Dermis blood vessel endothelial cell (primary cell): ENCODE results near the gene KCNK16. TPM values are rescaled to one million over a fixed set of nuclear protein-coding genes. Genes with fewer than 3 reads are reported as not detected.

Source experiments
- DNase-seq: peaks from one replicate; pipeline ENCODE4 v3.0.0; 2010
- total RNA-seq: library from RNA; depleted of rRNA; stranded (reverse); fragments of >200 nt; gene quantifications from 2 replicates; pipeline ENCODE4 v1.2.3, GENCODE V29; 2014

KCNK16 gene
- total RNA-seq, 1 donor from 2014 or later, result not detected

DNA sequence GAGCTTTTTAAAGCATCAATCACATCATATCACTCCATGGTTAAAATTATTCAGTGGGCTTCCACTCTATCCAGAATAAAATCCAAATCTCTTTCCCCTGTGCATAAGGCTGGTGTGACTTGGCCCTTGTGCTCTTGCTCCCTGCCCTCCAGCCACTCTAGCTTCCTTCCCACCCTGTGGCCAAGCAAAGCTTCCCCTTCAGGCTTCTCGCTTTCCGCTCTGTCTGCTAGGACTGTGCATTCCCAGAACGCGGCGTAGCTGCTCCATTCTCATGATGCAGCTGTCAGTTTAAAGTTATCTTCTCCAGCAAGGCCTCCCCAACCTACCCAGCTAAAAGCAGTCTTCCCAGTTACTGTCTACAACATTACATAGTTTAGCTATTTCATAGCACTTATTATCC is 19.4 kb upstream of the KCNK16 start:
- DNase-seq, result no peak

DNA sequence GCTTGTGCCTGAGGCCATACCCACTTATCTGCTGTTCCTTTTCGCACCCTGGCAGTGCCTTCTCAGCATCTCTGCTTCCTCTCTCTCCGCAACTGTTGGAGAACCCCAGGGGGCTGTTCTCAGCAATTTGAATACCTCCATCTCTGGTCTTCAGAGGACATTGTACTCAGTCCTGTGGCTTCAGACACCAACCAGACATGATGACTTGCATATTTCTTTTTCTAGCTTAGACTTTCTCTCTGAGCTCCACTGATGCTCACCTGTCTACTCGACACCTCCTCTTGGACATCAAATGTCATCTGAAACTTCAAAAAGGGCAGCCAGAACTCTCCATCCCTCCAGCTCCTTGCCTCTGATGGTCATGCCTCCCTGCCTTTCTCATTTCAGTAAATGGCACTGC is 18.9 kb upstream of the KCNK16 start:
- no peak for DNase-seq

DNA sequence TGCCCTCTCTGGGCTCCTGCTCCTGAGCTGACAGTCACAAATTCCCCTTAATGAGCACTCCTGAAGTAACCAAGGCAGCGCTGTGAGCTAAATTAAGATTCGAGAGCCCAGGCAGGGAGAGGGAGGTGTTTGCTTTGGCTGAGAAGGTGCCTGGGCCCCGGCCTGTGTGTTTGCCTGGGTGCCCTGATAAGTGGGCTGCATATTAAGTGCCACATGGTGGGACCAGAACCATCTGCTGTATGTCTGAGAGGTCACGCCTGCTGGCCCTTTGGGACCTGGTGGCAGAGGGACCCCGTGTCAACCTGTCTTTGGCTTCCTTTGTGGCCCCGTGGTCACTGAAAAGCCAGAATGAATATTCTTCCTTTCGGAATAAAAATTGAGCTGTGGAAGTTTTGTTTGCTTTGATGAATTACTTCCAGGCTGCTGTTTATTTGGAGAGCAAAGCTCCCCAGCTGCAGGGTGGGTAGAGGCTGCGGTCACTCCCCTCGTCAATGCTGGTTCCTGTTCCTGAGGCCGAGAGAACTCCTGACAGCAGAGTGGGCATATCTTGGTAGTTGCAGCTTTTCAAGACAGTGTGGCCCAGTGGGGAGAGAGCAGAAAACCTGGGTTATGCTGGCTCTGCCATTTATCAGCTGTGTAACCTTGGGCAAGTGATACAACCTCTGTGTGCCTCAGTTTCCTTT is 17.5 kb upstream of the KCNK16 start:
- DNase-seq, result no peak

DNA sequence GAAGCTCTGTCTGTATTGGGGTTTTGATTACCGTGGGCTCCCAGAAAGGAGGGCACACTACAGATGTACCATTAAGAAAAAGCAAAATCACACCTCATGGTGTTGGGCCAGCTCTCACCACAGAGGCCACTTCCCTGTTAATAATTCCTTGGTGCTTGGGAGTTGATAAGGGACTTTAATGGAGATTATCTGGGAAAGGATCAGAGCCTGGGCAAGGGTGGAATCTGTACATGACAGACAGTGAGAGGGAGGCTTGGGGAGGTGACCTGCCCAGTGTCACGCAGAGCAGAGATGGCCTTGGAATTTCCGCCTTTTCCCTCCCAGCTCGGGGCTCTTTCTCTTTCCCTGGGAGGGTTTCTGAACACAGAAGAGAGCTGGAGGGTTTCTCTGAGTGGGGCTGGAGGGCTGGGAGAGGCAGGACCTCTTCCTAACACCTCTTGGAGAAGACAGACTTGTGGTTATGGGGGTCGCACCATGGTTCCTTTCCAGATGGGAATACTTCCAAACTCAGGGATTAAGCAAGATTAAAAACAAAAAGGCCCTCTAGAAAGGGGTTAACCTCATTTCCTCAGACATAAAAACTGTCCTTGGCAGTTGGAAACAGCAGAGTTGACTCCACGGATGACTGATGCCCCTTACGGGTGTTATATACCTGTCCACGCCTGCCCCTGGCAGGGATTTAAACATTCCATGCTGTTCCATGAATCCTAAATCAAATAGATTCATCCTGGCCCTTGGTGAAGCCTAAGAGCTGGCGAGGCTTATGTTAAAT is 16.8 kb upstream of the KCNK16 start:
- no peak for DNase-seq

DNA sequence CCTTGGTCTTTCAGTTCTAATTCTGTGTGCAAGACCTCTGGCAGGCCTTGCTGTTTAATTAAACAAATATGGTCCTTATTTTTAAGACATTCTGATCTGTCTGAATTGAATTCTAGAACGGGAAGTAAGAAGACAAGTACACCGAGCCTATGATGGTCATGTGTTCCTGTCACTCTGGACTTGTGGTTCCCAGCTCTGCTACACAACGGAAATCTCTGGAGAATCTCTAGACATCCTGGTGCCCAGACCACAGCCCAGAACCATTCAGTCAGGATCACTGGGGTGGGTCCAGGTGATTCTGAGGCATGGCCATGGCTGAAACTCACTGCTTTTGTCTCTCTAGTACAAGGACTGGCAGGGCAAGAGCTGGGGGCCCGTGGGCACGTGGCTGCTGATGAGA is 15.9 kb upstream of the KCNK16 start:
- no peak for DNase-seq

GRCh38 chr6:39335780-39336545 is 13.5 kb upstream of the KCNK16 start:
- DNase-seq, result no peak

GRCh38 chr6:39333644-39334438 is 11.3 kb upstream of the KCNK16 start:
- DNase-seq, result no peak

- DNase-seq, result no peak
These were observed 8.0 kb upstream of the KCNK16 start for GRCh38 chr6:39330476-39330875.

- DNase-seq, result no peak
These were observed 7.6 kb upstream of the KCNK16 start for GRCh38 chr6:39330057-39330456.

GRCh38 chr6:39328066-39328465 is 5.6 kb upstream of the KCNK16 start:
- no peak for DNase-seq

GRCh38 chr6:39327507-39327906 is 5.0 kb upstream of the KCNK16 start:
- DNase-seq, result no peak

- no peak for DNase-seq
These were observed 741 bp downstream of the KCNK16 start for GRCh38 chr6:39321761-39322160.

GRCh38 chr6:39320363-39320984 is 2.0 kb downstream of the KCNK16 start:
- DNase-seq, result no peak

DNA sequence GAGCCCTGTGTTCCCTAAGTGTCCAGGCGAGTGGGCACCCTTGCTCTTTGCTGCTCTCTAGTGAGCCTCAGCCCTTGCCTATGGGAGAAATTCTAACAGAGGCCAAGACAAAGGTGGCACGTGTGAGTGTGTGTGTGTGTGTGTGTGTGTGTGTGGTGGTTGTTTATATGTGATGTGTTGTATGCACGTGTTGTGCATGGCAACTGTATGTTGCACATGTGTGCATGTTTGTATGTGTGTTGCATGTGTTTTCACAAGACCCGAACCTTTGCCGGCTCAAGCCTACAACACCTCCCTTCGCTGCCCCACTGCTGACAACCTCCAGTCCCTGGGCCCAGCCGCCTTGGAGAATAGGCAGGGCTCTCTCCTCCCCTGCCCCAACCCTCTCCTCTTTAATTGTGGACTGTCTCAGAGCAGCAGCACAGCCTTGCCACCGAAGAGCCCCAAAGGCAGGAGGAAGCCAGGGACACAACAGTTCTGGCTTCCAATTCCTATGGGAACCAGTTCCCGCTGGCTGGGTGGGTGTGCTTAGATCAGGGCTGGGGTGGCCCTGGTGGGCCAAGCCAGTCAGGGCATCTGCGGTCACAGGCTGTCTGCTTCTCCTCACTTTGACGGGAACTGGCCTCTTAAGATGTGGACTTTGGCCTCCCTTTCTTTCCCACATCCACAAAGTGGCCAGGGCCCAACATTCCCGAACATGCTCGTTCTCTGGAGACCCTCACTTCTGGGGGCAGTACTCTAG is 2.7 kb downstream of the KCNK16 start:
- DNase-seq, result no peak

- DNase-seq, result no peak
These were observed 5.2 kb downstream of the KCNK16 start for GRCh38 chr6:39317256-39317655.

- DNase-seq, result no peak
These were observed 8.2 kb downstream of the KCNK16 start, which contains the start of gene KCNK17 for GRCh38 chr6:39314273-39314795. KCNK17 (minus strand) TSS chr6:39314419; CDS start chr6:39314320, 99 bp downstream.

DNA sequence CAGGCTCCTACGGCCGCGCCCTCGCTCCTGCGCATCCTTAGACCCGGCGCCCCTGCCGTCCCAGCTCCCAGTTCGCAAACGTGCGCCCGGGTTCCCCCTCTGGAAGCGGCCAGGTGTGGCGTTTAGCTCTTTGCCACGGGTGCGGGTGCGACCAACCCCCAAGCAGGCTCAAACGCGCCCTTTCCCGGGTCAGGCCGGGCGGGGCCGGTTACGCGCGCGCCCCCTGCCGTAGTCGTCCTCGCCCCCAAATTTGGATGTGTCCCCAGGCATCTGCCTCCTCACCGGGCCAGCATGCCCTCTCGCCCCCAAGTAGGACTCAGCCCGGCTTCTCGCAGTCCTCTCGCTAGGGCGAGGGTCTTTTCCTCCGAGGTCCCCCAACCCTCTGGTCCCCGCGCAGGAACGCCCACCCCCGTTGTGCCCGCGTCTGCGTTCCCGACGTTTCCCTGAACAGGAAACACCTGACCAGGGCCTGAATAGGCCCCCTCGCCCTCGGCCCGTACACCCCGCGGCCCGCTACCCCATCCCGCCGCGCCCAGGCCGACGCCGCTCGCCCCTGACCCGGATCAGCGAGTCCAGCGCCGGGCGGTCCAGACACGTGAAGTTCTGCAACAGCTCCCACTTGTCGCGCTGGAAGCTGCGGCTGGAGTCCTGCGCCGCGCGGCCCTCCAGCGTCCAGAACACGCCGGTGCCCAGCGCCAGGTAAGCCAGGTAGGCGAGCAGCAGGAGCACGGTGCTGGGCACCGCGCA is 8.8 kb downstream of the KCNK16 start:
- no peak for DNase-seq

DNA sequence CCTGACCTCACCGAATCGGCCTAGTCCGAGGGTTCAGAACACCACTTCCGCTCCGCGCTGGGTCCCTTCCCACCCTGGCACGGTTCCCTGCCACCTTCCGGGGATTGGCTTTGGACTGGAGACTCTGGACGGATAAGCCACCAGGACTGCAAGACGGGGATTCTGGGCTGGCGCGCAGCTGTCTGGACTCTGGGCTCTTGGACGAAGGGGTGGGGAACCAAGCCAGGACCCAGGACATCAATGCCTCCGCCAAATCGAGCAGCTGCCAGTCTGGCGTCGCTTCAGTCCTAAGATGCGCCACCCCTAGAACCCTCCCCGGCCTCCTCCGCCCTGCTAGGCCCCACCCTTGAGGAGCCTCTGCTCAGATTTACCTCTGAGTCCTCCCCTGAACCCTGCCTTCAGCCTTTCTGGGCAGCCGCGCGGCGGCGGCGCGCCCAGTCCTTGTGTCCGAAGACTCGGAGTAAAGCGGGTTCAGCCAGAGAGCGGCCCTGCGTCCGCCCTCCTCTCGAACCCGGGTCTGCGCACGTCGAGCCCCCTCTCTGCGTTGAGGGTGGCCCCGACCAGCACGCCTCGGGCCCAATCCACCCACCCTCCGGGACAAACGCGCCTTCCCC is 9.5 kb downstream of the KCNK16 start:
- DNase-seq, result no peak

DNA sequence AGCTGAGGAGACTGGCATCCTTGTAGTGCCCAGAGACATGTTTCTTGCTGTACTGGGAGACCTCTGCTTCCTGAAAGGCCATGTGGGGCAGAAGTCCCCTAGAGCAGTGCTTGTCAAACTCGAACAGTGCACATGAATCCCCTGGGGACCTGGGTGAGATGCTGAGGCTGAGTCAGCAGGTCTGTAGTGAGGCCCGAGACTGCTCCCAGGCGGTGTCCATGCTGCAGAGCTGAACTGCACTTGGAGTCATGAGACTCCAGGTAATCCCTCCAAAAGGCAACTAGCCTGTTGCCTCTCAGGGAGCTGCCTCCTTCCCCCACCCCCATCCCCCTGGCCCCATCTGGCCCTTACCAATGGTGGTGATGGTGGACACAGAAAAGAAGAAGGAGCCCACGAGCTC is 12.0 kb downstream of the KCNK16 start:
- DNase-seq, result no peak
